K562 (cell line): Measurements from ENCODE around the gene P3H1. TPM values are rescaled to one million over a fixed set of nuclear protein-coding genes. Genes with fewer than 3 reads are reported as not detected.

ENCODE experiments used
- CBFB ChIP-seq: sonication (generic); formaldehyde crosslinking; IDR thresholded peaks from 2 replicates; pipeline ENCODE4 v1.4.0; 2020; ENCODE audit warnings: mild to moderate bottlenecking, missing genetic modification reagents
- EP400 ChIP-seq: fragments of 450-650 bp; IDR thresholded peaks from 2 replicates; pipeline ENCODE4 v1.6.1; 2017; ENCODE audit warnings: antibody characterized with exemption, mild to moderate bottlenecking, moderate library complexity
- FOXM1 ChIP-seq, 2 experiments: fragments of 450-650 bp in 1 of 2; sonication (generic) in 1 of 2; formaldehyde crosslinking in 1 of 2; IDR thresholded peaks; 2 replicates each; pipeline versions ENCODE4 v1.6.1 to v1.9.0; 2017 to 2022; ENCODE audit warnings: low read depth in 2 of 2, mild to moderate bottlenecking in 2 of 2, missing genetic modification reagents in 1 of 2, moderate library complexity in 1 of 2
- ILF3 ChIP-seq: fragments of 450-650 bp; IDR thresholded peaks from 2 replicates; pipeline ENCODE4 v1.6.1; 2018; ENCODE audit warnings: antibody characterized with exemption, mild to moderate bottlenecking, moderate library complexity, borderline replicate concordance
- JUN ChIP-seq, 2 experiments: sonication (generic) in 1 of 2; formaldehyde crosslinking in 1 of 2; IDR thresholded peaks; 2 replicates each; pipeline versions ENCODE4 v1.6.1 to v1.8.0; 2012 to 2022; ENCODE audit warnings: borderline replicate concordance in 2 of 2, mild to moderate bottlenecking in 2 of 2, improper control_type of control experiment in 1 of 2, low read depth in 1 of 2, low read length in 1 of 2, missing genetic modification reagents in 1 of 2
- KAT7 ChIP-seq: sonication (generic); formaldehyde crosslinking; IDR thresholded peaks from 2 replicates; pipeline ENCODE4 v1.8.0; 2022; ENCODE audit warnings: missing genetic modification reagents, mild to moderate bottlenecking, borderline replicate concordance
- KDM1A ChIP-seq, 2 experiments: fragments of 450-650 bp; IDR thresholded peaks; 2 replicates each; pipeline ENCODE4 v1.6.1; 2016; ENCODE audit warnings: mild to moderate bottlenecking in 2 of 2
- NEUROD1 ChIP-seq: fragments of 150-350 bp; IDR thresholded peaks from 2 replicates; pipeline ENCODE4 v1.6.1; 2014; ENCODE audit warnings: borderline replicate concordance, low read length, low read depth; ENCODE audit not compliant: partially characterized antibody
- NR1H2 ChIP-seq: sonication (generic); formaldehyde crosslinking; IDR thresholded peaks from 2 replicates; pipeline ENCODE4 v1.4.0; 2020; ENCODE audit warnings: mild to moderate bottlenecking, missing genetic modification reagents
- NR4A1 ChIP-seq, 2 experiments: fragments of 250-450 bp in 1 of 2; fragments of 450-650 bp in 1 of 2; sonication (Bioruptor Pico) in 1 of 2; IDR thresholded peaks; 2 replicates each; pipeline versions ENCODE4 v1.4.0 to v1.6.1; 2016 to 2020; ENCODE audit warnings: mild to moderate bottlenecking in 2 of 2, missing compliant biosample characterization in 1 of 2, missing genetic modification characterization in 1 of 2, moderate library complexity in 1 of 2
- TBL1XR1 ChIP-seq, 2 experiments: IDR thresholded peaks; 2 replicates each; pipeline ENCODE4 v1.6.1; 2012; ENCODE audit warnings: improper control_type of control experiment in 2 of 2, low read length in 2 of 2, mild to moderate bottlenecking in 1 of 2
- TFAM ChIP-seq: fragments of 250-450 bp; sonication (Bioruptor Pico); conservative IDR thresholded peaks from 2 replicates; pipeline ENCODE4 v1.5.0; 2021; ENCODE audit warnings: mild to moderate bottlenecking, moderate library complexity
- TGIF2 ChIP-seq: sonication (generic); formaldehyde crosslinking; IDR thresholded peaks from 2 replicates; pipeline ENCODE4 v1.8.1; 2022; ENCODE audit warnings: mild to moderate bottlenecking, missing genetic modification reagents, moderate library complexity
- ZBTB7A ChIP-seq: IDR thresholded peaks from 2 replicates; pipeline ENCODE4 v1.6.1; 2011; ENCODE audit warnings: low read depth, mild to moderate bottlenecking, low read length, moderate library complexity, borderline replicate concordance; ENCODE audit not compliant: control insufficient read depth
- polyA plus RNA-seq, 8 experiments: library from polyadenylated mRNA; depleted of rRNA in 4 of 8; stranded (reverse) in 5 of 8; unstranded in 3 of 8; fragments of >200 nt; fragmentation: Nextera tagmentation in 2 of 8; fragmentation: Illumina TruSeq in 1 of 8; extraction: Ambion mirVana in 2 of 8; extraction: Trizol in 1 of 8; gene quantifications; 2 replicates each; pipeline versions ENCODE4 v1.2.1 to v1.2.3, GENCODE V29; 2011 to 2014; ENCODE audit warnings: inconsistent platforms in 1 of 8, missing spikeins in 1 of 8
- total RNA-seq, 7 experiments: library from RNA; depleted of rRNA in 6 of 7; stranded (reverse); fragments of >200 nt in 6 of 7; fragmentation: Illumina TruSeq in 2 of 7; extraction: Trizol in 2 of 7; gene quantifications; 2 replicates each; pipeline versions ENCODE4 v1.2.1 to v1.2.3, GENCODE V29; 2011 to 2021; ENCODE audit warnings: low replicate concordance in 1 of 7
- TF ChIP-seq, protein P1 (sequence below), 2 experiments: fragments of 450-650 bp; conservative IDR thresholded peaks; 2 replicates each; pipeline ENCODE4 v1.6.1; 2017; ENCODE audit warnings: mild to moderate bottlenecking in 2 of 2, moderate library complexity in 2 of 2

Gene P3H1
- total and polyA plus RNA-seq, 9 of the 15 experiments (the other 6 are each of a cell fraction or from before 2014, with no cell fraction given), result 1.7 to 81.7 (median 45.7) TPM

DNA sequence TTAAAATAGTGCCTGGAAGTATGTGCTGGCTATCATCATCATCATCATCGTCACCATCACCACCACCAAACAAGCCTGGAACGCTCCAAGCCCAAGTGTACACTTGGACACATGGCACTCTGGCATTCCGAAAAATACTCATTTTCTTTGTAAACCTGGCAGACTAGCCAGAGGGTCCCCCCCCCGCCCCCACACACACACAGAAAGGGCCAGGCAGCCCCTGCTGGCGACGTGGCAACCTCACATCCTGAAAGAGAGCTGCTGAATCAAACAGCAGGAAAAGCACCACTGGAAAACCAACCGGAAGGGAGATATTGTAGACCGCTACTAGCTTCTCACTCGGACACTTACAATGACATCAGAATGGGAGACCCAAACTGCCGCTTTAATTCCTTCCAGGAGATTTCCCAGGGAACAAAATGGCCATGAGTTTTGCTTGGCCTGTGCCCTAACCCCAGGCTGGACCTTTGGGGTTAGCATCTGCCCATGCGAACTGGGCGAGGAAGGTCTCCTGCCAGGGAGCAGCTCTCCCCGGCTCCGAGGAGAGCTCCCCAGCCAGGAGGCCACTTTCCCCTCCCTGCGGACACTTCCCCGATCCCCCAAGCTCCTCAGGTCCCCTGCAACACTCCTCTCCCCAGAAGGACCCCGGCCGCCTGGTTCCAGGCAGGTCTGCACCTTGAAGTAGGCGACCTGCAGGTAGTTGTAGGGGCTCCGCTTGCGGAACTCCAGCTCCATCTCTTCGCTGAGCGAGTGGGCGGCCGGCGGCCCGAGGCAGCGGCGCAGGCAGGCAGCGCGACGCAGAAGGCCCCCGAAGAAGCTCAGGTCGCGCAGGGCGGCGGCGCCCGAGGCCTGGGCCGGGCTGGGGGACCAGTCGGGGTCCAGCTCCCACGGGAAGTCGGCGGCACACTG lies 742 bp downstream of the P3H1 start (continued):
- no peak for TF ChIP-seq FOXM1 (IDR thresholded peaks at IDR 0.05; ENCODE audit: low read depth)
- TF ChIP-seq FOXM1 (CRISPR knock-in tag; IDR thresholded peaks at IDR 0.05; ENCODE audit: low read depth), result peak; percentile 75
- TF ChIP-seq TBL1XR1 (IDR thresholded peaks at IDR 0.05; ENCODE audit: low read length in 2 of 2), result no peak
- TF ChIP-seq CBFB (CRISPR knock-in tag), result peak; percentile 64; the same call in 1 of the 2 replicates
- TF ChIP-seq, protein P1, sequence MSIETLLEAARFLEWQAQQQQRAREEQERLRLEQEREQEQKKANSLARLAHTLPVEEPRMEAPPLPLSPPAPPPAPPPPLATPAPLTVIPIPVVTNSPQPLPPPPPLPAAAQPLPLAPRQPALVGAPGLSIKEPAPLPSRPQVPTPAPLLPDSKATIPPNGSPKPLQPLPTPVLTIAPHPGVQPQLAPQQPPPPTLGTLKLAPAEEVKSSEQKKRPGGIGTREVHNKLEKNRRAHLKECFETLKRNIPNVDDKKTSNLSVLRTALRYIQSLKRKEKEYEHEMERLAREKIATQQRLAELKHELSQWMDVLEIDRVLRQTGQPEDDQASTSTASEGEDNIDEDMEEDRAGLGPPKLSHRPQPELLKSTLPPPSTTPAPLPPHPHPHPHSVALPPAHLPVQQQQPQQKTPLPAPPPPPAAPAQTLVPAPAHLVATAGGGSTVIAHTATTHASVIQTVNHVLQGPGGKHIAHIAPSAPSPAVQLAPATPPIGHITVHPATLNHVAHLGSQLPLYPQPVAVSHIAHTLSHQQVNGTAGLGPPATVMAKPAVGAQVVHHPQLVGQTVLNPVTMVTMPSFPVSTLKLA (conservative IDR thresholded peaks at IDR 0.05), result peak; percentile 56 to 69; a peak in 3 of 4 replicates
- peak; percentile 69; the same call in 1 of the 2 replicates for TF ChIP-seq KAT7 (CRISPR knock-in tag)
- peak; percentile 68; the same call in 1 of the 2 replicates for TF ChIP-seq ZBTB7A
- TF ChIP-seq JUN (IDR thresholded peaks at IDR 0.05; ENCODE audit: borderline replicate concordance, low read depth, low read length), result no peak
- TF ChIP-seq JUN (CRISPR knock-in tag; IDR thresholded peaks at IDR 0.05; ENCODE audit: borderline replicate concordance), result peak; percentile 87
- TF ChIP-seq TGIF2 (CRISPR knock-in tag), result no peak
- no peak for TF ChIP-seq TFAM (CRISPR knock-in tag)
- TF ChIP-seq NR1H2 (CRISPR knock-in tag), result peak; percentile 88
- TF ChIP-seq NEUROD1, result peak; percentile 19
- TF ChIP-seq KDM1A (IDR thresholded peaks at IDR 0.05), result 0 out of 4 replicates have a peak, but pooled peaks of 1 of the 2 experiments have one; percentile 16
- peak; percentile 77 for TF ChIP-seq EP400
- no peak for TF ChIP-seq ILF3
- TF ChIP-seq NR4A1 (CRISPR knock-in tag; IDR thresholded peaks at IDR 0.05), result no peak; the same call in 1 of the 2 replicates
- 0 out of 2 replicates have a peak, but pooled peaks have one; percentile 68 for TF ChIP-seq NR4A1 (tag; IDR thresholded peaks at IDR 0.05)
